CD14-positive monocyte (primary cell): ENCODE data around the gene IFNL2. TPM values are rescaled to one million over a fixed set of nuclear protein-coding genes. Genes with fewer than 3 reads are reported as not detected.
A peak's percentile ranks its signal among the peaks of the same experiment; 100 is the strongest.

Experiments
- DNase-seq, 3 donors: peaks; one replicate each; pipeline ENCODE4 v3.0.0-alpha.2; 2011 to 2022
- H2AFZ ChIP-seq: 2 replicates; pipeline ENCODE4 v1.6.0; 2012; ENCODE audit warnings: mild to moderate bottlenecking, low read depth, low read length, inconsistent platforms; ENCODE audit not compliant: insufficient read depth, poor library complexity, severe bottlenecking
- H3K27ac ChIP-seq, 2 donors: 1 replicate in 1 of 2; 2 replicates in 1 of 2; pipeline ENCODE4 v1.5.1; 2012 to 2013; ENCODE audit warnings: low read length in 2 of 2, control low read depth in 1 of 2, inconsistent platforms in 1 of 2, low read depth in 1 of 2, mild to moderate bottlenecking in 1 of 2
- H3K27me3 ChIP-seq, 2 donors: one replicate each; pipeline versions ENCODE4 v1.6.0 to v1.6.1; 2011 to 2013; ENCODE audit warnings: low read length in 2 of 2; ENCODE audit not compliant: control insufficient read depth in 2 of 2, insufficient read depth in 2 of 2
- H3K36me3 ChIP-seq, 2 donors: replicated peaks in 1 of 2; 1 replicate in 1 of 2; 2 replicates in 1 of 2; pipeline versions ENCODE4 v1.5.1 to v1.6.1; 2012 to 2013; ENCODE audit warnings: low read length in 2 of 2, control low read depth in 1 of 2, inconsistent platforms in 1 of 2, mild to moderate bottlenecking in 1 of 2; ENCODE audit not compliant: insufficient read depth in 2 of 2, control insufficient read depth in 1 of 2
- H3K4me1 ChIP-seq, 2 donors: 1 replicate in 1 of 2; 2 replicates in 1 of 2; pipeline versions ENCODE4 v1.5.1 to v1.6.1; 2012 to 2013; ENCODE audit warnings: low read length in 2 of 2, control low read depth in 1 of 2, inconsistent platforms in 1 of 2, mild to moderate bottlenecking in 1 of 2, moderate library complexity in 1 of 2; ENCODE audit not compliant: insufficient read depth in 2 of 2, control insufficient read depth in 1 of 2
- H3K4me2 ChIP-seq: replicated peaks from 2 replicates; pipeline ENCODE3; 2012; ENCODE audit warnings: low read length, moderate library complexity, mild to moderate bottlenecking; ENCODE audit not compliant: poor library complexity, severe bottlenecking; ENCODE audit errors: extremely low read depth
- H3K4me3 ChIP-seq, 3 experiments: fragments of 200-600 bp in 1 of 3; sonication (generic) in 1 of 3; replicated peaks in 1 of 3; 1 replicate in 2 of 3; 2 replicates in 1 of 3; pipeline ENCODE4 v1.5.1; 2011 to 2013; ENCODE audit warnings: low read length in 3 of 3, mild to moderate bottlenecking in 3 of 3, control low read depth in 2 of 3, low read depth in 2 of 3, inconsistent platforms in 1 of 3, moderate library complexity in 1 of 3
- H3K79me2 ChIP-seq: 2 replicates; pipeline ENCODE4 v1.6.0; 2012; ENCODE audit warnings: mild to moderate bottlenecking, control low read depth, inconsistent platforms, low read length, moderate library complexity; ENCODE audit not compliant: insufficient read depth
- H3K9ac ChIP-seq: 2 replicates; pipeline ENCODE4 v1.6.0; 2017; ENCODE audit warnings: low read length, mild to moderate bottlenecking; ENCODE audit not compliant: insufficient read depth, poor library complexity, severe bottlenecking
- H3K9me3 ChIP-seq, 2 donors: replicated peaks in 1 of 2; 1 replicate in 1 of 2; 2 replicates in 1 of 2; pipeline versions ENCODE4 v1.5.1 to v1.6.1; 2012 to 2013; ENCODE audit warnings: low read length in 2 of 2, control low read depth in 1 of 2; ENCODE audit not compliant: control insufficient read depth in 1 of 2, insufficient read depth in 1 of 2
- H4K20me1 ChIP-seq: 2 replicates; pipeline ENCODE4 v1.6.0; 2012; ENCODE audit warnings: mild to moderate bottlenecking, low read length, control low read depth, moderate library complexity; ENCODE audit not compliant: insufficient read depth
- H3K27ac Mint-ChIP-seq, 7 donors: one replicate each; pipeline ENCODE4 v1.8.0; 2020; ENCODE audit warnings: mild to moderate bottlenecking in 7 of 7, mixed read lengths in 7 of 7, moderate library complexity in 6 of 7, inconsistent platforms in 2 of 7
- H3K27me3 Mint-ChIP-seq, 3 donors: one replicate each; pipeline ENCODE4 v1.8.0; 2021 to 2022; ENCODE audit warnings: low read depth in 3 of 3, mild to moderate bottlenecking in 3 of 3, mixed read lengths in 3 of 3, moderate library complexity in 3 of 3, inconsistent platforms in 1 of 3
- H3K36me3 Mint-ChIP-seq, 2 donors: one replicate each; pipeline ENCODE4 v1.8.0; 2020; ENCODE audit warnings: mixed read lengths in 2 of 2, inconsistent platforms in 1 of 2, mild to moderate bottlenecking in 1 of 2
- H3K4me1 Mint-ChIP-seq: one replicate; pipeline ENCODE4 v1.8.0; 2020; ENCODE audit warnings: mild to moderate bottlenecking, mixed read lengths
- H3K4me3 Mint-ChIP-seq, 2 donors: one replicate each; pipeline ENCODE4 v1.8.0; 2020; ENCODE audit warnings: mild to moderate bottlenecking in 2 of 2, mixed read lengths in 2 of 2, moderate library complexity in 1 of 2
- H3K9me3 Mint-ChIP-seq, 7 donors: one replicate each; pipeline ENCODE4 v1.8.0; 2020 to 2022; ENCODE audit warnings: mixed read lengths in 7 of 7, mild to moderate bottlenecking in 6 of 7, moderate library complexity in 6 of 7, inconsistent platforms in 2 of 7
- CTCF ChIP-seq: fragments of 200-600 bp; IDR thresholded peaks from one replicate; pipeline ENCODE4 v1.8.0; 2022; ENCODE audit warnings: antibody characterized with exemption, mild to moderate bottlenecking
- WGBS: methylation state at CpG from one replicate; pipeline ENCODE4 v1.1.5; 2013; ENCODE audit warnings: missing lambda C conversion rate; ENCODE audit not compliant: insufficient coverage; 5-methylcytosine and 5-hydroxymethylcytosine counted together
- intact Hi-C, 2 donors: fragments of 100-400 bp; cut with micrococcal nuclease; formaldehyde crosslinking; loops; one replicate each; pipeline versions ENCODE4 v1.15.0 to v1.15.1; 2023
- polyA plus RNA-seq, 3 donors: library from polyadenylated mRNA; depleted of rRNA in 1 of 3; unstranded in 2 of 3; stranded (reverse) in 1 of 3; fragments of 300-500 nt in 2 of 3; fragments of >200 nt in 1 of 3; fragmentation: Illumina TruSeq in 2 of 3; gene quantifications; 1 replicate in 2 of 3; 2 replicates in 1 of 3; pipeline ENCODE4 v1.2.3, GENCODE V29; 2012 to 2021

Gene IFNL2
- polyA plus RNA-seq, 3 donors, result not detected

- intact Hi-C loops, result no loop called here
- Histone ChIP-seq H3K9ac (no peak overlapping the region), H3K36me3 (no peaks in the 10 kb centered on the region), H4K20me1 (no peaks in the 10 kb centered on the region), H3K4me1 (no peaks in the 10 kb centered on the region), H3K4me2 (no peak overlapping the region), H3K27me3 (peaks cover 25 to 41% of the 10 kb centered on the region in 2 donors), H3K9me3 (no peaks in the 10 kb centered on the region), H3K4me3 (no peak overlapping the region), H3K79me2 (no peaks in the 10 kb centered on the region), H3K27ac (no peak overlapping the region), H2AFZ (no peak overlapping the region)
- Mint-ChIP-seq H3K4me1 (no peaks in the 10 kb centered on the region), H3K4me3 (no peak overlapping the region), H3K27ac (no peak overlapping the region), H3K27me3 (peaks cover 36 to 47% (median 39%) of the 10 kb centered on the region in 3 donors), H3K36me3 (no peaks in the 10 kb centered on the region), H3K9me3 (peaks cover 0 to 8% (median 0%) of the 10 kb centered on the region in 7 donors)
- DNase-seq, result no peak
- WGBS, result no CpG with 5 or more reads among the region's 3 CpGs
- TF ChIP-seq CTCF, result no peak
Measured at GRCh38 chr19:39261704-39262103, 6.5 kb upstream of the IFNL2 start.

- Mint-ChIP-seq H3K4me3 (peak overlapping the region in 1 of 2 donors; percentile 39), H3K27ac (peak overlapping the region in 1 of 7 donors; percentile 33)
- no peak overlapping the region for H3K4me2 ChIP-seq
Measured at GRCh38 chr19:39262496-39262895, 5.7 kb upstream of the IFNL2 start.

More at GRCh38 chr19:39262496-39262895, 5.7 kb upstream of the IFNL2 start:
- intact Hi-C loops, result no loop called here
- no CpG with 5 or more reads among the region's 4 CpGs for WGBS
- no peaks in the 10 kb centered on the region for H3K9me3 ChIP-seq
- TF ChIP-seq CTCF, result no peak
- H3K36me3 ChIP-seq, result no peaks in the 10 kb centered on the region
- H3K4me3 ChIP-seq, result no peak overlapping the region
- DNase-seq, result no peak
- no peak overlapping the region for H3K27ac ChIP-seq
- Mint-ChIP-seq H3K27me3 (peaks cover 41 to 49% (median 43%) of the 10 kb centered on the region in 3 donors), H3K36me3 (no peaks in the 10 kb centered on the region), H3K9me3 (peaks cover 0 to 7% (median 0%) of the 10 kb centered on the region in 7 donors), H3K4me1 (no peaks in the 10 kb centered on the region)
- H3K27me3 ChIP-seq, result peaks cover 25 to 41% of the 10 kb centered on the region in 2 donors
- no peaks in the 10 kb centered on the region for H3K4me1 ChIP-seq
- no peaks in the 10 kb centered on the region for H3K79me2 ChIP-seq
- no peaks in the 10 kb centered on the region for H4K20me1 ChIP-seq
- no peak overlapping the region for H3K9ac ChIP-seq
- no peak overlapping the region for H2AFZ ChIP-seq
